Measurements from ENCODE around the gene FOXP4.
A peak's percentile ranks its signal among the peaks of the same experiment; 100 is the strongest.

FOXP4 gene

DNA sequence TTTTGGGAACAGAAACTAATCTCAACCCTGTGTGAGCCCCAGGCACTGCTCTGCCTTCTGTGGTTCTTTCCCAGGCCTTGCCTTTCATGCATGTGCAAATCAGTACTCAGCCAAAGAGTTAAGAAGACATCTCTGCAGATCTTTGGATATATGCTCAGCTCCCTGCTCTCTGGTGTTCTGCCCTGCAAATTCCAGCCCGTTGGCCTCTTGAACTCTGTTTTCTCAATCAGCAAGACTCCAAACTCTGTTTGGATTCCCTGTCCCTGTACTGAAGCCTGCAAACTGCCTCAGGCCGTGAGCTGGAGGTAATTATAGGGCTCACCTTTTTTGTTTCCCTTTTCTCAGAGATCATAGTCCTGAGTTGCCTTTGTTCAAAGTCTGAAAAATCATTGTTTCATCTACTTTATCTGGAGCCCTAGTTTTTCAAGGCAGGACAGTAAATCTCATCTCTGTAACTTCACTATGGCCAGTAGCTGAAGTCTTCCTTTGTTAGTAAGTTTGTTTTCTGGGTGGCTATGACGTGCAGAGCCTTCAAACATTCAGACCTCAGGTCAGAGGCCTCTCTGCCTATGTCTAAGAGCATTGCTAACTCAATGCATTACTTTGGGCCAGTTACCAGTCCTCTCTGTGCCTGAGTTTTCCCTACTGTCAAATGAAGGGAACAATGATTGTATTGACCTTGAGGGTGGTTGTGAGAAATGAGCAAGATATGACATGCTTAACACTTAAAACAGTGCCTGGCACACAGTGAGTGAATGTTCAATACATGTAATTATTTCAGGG, 76.2 kb downstream of the FOXP4 start:
- H3K4me3 ChIP-seq (ENCODE audit: low read depth, low read length), result no peak overlapping the region

DNA sequence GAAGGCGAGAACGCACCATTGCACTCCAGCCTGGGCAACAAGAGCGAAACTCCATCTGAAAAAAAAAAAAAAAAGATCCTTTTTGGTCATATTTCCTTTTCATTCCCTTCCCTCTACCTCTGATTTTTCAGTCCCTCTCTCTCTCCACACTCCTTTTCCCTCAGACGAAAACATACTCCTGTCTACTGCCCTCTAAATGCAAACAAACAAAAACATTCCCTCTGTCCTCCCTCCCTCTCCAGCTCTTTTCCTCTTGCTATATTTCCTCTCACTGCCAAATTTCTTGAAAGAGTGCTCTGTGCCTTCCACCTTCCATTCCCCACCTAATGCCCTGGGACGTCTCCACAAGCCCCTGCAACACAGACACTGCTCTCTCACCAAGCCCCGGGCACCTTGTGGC, 77.1 kb downstream of the FOXP4 start:
- no peak overlapping the region for H3K4me3 ChIP-seq (ENCODE audit: low read depth, low read length)

DNA sequence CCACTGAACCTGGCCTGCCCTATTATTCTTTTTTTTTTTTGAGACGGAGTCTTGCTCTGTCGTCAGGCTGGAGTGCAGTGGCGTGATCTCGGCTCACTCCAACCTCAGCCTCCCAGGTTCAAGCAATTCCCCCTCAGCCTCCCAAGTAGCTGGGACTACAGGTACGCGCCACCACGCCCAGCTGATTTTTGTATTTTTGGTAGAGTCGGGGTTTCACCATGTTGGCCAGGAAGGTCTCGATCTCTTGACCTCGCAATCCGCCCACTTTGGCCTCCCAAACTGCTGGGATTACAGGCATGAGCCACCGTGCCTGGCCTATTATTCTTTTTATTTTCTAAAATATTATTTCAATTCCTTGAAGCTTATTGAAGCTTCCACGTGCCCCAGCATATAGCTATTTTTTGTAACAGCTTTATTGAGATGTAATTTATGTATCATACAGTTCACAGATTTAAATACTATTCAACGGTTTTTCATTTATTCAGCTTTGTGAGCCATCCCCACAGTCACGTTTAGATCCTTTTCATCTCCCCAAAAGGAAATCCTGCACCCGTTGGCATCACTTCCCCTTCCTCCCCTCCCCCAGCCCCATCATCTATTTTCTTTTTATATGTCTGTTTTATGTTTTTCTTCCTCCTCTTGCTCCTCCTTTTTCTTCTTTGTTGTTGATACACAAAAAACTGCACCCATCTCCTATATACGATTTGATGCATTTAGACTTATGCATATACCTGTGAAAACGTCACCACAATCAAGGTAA, 78.6 kb downstream of the FOXP4 start:
- no peak overlapping the region for H3K4me3 ChIP-seq (ENCODE audit: low read depth, low read length)

DNA sequence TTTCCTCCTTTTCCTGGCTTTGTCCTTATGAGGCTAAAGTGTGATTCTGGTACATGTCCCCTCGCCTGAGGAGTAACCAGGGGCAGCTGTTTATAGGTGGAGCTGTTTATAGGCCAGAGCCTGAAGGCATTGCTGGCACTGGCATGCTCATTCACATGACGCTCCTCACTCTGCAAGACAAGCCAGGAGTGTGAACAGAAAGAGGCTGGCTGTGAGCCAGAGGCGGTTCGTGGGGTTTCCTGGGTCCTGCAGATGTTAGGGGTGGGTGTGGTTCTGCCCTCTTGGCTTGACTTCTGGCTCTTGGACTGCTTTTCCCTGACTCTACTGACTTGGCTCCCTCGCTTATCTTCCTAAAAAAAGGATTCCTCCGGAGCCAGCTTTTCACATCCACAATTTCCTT, 79.3 kb downstream of the FOXP4 start:
- no peak overlapping the region for H3K4me3 ChIP-seq (ENCODE audit: low read depth, low read length)

DNA sequence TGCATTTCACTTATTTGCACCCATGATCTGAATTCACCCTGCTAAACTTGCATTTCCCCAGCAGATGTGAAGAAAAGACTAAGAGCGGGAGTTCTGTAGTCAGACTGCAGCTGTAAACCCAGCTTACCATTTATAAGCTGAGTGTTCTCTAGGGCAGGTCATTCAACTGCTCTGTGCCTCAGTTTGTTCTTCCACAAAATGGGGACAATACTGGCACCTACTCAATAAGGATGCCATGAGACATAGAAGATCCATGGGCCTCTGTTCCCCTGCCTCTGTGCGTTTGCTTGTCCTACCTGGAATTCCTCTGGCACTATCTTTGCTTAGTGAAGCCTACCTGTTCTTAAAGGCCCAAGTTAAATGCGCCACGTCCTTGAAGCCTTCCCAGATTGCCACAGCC, 79.8 kb downstream of the FOXP4 start:
- no peak overlapping the region for H3K4me3 ChIP-seq (ENCODE audit: low read depth, low read length)

DNA sequence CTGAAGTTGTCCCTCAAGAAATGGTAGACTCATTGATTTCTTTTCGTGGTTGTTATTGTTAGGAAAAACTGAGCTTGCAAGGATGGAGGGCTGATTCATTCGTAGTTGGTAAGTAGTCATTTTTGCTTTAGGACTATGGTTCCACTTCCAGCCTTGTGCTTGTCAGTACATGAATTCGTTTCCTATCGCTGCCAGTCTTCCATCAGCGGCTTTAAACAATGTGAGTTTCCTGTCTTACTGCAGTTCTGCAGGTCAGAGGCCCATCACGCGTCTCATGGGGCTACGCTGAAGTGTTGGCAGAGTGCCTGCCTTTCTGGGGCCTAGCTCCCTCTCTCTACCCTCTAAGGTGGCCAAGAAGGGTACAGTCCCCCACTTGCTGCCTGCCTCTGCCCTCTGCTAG, 80.7 kb downstream of the FOXP4 start:
- no peak overlapping the region for H3K4me3 ChIP-seq (ENCODE audit: low read depth, low read length)

DNA sequence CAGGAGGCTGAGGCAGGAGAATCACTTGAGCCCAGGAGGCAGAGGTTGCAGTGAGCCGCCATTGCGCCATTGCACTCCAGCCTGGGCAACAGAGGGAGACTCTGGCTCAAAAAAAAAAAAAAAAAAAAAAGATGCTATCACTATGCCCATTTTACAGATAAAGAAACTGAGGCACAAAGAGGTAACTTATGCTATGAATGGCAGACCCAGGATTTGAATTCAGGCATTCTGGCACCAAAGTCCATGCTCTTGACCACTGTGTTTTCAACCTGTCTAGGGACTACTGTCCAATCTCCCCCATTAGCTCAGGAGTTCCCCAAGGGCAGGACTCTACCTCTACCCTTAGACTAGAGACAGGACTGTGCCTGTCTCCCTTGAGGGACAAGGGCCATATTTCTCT, 82.9 kb downstream of the FOXP4 start:
- no peak overlapping the region for H3K4me3 ChIP-seq (ENCODE audit: low read depth, low read length)

DNA sequence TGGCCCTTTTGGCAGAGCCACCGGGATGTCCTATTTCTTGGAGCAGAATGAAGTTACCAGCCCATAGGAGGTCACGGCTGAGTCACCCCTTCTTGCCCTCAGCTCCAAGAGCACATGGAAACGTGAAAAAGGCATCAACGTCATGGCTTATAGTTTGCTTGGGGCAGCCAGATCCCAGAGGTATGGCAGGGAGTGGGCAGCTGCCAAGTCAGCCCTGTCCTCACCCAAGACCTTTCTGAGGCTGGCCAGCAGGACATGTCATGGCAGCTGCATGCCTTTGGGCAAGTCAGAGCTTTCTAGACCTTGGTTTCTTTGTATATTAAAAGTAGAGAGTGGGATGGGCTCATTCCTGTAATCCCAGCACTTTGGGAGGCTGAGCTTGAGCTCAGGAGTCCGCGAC, 83.9 kb downstream of the FOXP4 start:
- H3K4me3 ChIP-seq (ENCODE audit: low read depth, low read length), result no peak overlapping the region

DNA sequence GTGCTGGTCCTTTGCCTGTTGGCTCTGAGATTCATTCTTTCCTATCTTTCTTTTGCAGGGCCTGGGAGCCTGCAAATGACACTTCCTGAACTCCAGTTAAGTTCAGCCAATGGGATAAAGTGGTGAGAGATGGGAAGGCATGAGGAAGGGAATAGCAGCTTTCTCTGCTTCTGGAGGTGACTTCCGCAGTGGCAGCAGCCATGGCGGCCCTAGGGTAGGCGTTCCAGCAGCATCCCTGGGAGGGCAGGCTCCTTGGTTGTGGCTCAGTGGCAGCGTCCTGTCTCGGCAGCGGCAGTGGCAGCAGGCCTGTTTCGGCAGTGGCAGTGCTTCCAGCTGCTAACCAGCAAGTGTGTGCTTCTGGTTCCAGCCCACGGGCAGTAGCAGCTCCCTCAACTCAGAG, 84.8 kb downstream of the FOXP4 start:
- H3K4me3 ChIP-seq (ENCODE audit: low read depth, low read length), result no peak overlapping the region

DNA sequence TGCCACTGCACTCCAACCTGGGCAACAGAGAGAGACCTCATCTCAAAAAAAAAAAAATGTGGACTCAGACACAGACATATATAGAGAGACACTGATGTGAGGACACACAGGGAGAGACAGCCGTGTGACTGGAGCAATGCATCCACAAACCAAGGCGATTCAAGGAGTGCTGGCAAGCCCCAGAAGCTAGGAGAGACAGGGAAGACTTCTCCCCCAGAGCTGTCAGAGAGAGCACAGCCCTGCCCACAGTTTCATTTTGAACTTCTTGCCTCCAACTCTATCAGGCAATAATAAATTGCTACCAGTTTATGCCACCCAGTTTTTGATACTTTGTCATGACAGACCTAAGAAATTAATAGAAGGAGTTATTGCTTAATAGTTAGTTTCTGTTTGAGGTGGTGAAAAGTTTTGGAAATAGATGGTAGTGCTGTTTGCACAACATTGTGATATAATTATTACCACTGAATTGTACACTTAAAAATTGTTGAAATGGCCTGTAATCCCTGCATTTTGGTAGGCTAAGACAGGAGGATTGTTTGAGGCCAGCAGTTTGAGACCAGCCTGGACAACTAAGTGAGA, 87.0 kb downstream of the FOXP4 start:
- H3K4me3 ChIP-seq (ENCODE audit: low read depth, low read length), result no peak overlapping the region

DNA sequence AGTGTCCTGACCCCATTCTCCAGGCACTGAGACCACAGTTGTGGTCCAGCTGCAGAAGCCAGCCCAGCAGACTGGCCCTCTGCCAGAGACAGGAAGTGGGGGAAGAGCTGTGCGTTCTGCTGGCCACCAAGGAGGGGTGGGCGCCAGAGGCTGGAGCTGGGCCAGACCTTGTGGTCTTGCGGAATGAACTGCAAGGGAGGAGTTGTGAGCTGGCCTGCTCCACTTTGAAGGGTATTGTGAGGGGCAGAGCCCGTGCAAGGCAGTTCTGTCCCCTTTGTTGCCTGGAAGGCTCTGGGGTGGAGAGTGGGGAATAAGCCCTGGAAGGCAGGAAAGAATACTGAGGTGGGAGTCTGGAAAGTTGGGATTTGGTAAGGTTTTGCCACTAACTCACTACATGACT, 88.5 kb downstream of the FOXP4 start:
- H3K4me3 ChIP-seq (ENCODE audit: low read depth, low read length), result no peak overlapping the region

DNA sequence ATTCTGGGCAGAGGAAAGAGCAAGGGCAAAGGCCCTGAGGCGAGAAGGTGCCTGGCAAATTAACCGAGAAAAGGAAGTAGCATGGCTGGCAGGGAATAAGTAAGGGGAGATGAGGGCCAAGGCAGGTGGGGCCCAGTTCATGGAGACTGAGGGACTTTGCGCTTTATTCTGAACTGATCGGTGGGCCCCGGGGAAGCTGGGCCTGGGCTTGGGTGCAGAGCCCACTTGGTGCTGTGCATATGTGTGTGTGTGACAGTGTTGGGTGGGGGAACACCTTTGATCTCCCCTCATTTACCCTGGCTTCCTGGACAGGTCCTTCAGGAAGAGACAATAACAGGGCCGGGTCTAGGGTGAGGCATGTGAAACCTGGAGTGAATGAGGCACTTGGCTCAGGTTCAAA, 89.2 kb downstream of the FOXP4 start:
- no peak overlapping the region for H3K4me3 ChIP-seq (ENCODE audit: low read depth, low read length)

DNA sequence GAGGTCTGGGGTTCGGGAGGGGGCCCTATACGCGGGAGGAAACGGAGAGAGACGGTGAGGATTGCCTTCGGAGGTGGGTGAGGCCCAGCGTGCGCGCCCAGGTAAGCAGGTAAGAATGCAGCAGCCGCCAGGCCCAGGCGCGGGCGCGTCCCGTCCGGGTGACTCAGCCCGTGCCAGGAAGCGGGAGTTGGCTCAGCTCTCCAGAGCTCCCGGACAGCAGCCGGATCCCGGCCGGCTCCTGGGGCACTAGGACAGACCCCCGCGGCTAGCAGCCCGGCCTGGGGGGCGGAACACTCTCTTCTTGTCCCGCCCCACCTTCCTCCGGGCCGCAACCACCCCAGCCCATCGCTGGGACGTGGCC, 90.6 kb downstream of the FOXP4 start:
- peak overlapping the region; percentile 28 for H3K4me3 ChIP-seq (ENCODE audit: low read depth, low read length)

DNA sequence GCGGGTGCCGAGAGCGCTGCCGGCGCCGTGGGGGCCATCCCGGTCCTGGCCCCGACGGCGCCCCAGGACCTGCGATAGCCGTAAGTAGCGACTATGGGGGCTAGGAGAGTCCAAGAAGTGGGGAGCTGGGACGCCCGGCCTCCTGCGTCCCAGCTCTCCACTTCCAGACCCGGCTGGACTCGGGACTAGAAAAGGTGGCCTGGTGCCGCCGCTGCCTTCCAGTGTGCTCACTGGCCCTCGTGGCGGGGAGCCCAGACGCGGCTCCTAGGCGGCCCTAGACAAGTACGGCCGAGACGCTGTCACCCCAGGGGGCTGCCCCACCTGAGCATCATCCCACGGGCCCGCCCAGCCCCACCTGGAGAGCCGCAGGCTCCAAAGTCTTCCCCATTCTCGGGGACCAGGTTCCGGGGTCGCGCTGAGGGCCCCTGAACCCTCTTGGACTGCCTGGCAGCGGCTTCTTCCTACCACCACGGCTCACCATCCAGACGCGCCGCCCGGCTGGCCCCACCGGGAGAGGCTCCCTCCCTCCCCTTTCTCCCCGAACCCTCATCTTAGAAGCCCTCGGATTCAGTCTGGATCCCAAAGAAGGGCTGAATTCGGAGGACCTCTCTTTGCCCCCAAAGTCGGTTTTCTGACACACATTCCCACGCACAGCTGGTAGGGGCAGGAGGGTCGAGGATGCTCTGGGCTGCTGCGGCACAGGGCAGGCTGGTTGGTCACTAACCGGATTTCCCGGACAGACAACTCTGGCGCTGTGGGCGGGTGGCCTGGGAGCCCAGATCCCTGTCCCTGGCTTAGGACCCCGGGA, 91.2 kb downstream of the FOXP4 start:
- H3K4me3 ChIP-seq (ENCODE audit: low read depth, low read length), result peak overlapping the region; percentile 28

DNA sequence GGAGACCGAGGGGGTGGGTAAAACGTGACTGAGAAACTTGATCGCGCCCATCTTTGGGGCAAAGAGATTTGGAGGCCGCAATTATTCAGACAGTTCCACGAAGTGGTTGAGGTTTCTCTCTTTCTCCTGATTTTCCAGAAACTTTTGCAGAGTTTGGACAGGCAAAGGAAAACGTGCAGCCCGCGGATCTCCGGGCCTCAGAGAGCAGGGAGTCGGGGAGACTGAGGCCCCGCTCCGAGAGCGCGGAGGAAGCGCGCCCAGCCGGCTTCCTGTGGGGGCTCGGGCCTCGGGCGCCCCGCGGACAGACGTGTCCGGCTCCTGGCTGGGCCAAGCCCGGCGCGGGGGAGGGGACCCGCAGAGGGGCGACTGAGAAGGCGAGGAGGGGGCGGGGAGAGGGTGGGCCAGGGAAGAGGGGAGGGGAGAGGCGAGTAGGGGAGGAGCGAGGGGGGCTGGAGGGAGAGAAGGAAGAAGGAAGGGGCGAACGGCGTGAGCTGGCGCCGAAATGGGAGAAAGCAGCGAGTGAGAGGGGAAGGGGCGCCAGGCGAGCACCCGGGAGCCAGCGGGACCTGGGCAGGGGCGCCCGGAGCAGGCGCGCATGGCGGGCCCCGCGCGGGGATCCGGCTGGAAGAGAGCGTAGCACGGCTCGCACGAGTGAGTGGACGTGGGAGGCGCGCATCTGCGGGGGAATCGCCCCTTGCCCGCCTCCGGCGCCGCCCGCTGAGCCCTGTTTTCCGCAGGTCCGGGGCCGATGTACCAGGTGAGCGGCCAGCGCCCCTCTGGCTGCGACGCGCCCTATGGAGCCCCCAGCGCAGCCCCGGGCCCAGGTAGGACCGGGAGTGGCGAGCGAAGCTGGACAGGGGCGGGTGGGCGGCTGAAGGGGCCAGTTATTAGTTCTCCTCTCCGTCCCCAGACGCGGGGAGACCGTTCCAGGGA, 92.1 kb downstream of the FOXP4 start, which contains the start of gene MDFI:
TSS of gene MDFI (plus strand) at position 467 of the 933 bp plus-strand sequence. CDS start at position 749, 282 bp downstream.
- H3K4me3 ChIP-seq (ENCODE audit: low read depth, low read length), result peak within 1 kb of the TSS; percentile 74

DNA sequence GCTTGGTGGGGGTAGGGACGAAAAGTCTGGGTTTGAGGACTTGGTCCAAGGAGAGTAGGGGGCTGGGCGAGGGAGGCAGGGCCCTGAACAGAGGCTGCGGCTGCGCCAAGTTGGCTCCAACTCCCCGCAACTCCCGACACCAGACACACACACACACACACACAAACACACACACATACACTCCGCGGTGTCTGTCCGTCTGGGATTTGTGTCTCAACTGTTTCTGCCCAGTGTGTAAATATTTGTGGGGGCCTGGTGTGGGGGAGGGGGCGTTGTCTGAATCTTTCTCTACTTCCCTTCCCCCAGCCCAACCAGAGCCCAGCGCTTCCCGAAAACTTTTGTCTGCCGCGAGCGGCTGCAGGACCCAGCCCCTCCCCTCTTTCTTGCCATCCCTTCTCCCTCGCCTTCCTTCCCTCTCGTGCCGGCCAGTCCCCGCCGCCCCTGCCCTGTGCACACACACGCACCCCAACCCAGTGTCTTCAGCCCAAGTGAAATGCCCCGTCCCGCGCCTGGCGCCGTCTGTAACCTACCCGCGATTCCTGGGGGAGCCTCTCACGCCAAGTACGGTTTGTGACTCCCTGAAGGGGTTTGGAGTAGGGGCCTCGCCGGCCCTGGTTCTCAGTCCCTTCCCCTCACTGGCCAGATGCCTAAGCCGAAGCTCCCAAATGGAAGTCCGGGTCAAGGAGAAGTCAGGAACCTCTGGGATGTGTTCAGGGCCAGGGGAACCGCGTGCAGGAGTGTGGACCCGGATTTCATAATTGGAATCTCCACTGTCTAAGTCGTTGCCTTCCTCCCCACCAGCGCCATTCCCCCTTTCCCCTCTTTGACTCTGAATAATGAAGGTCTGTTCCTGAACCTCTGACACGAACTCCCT, 93.0 kb downstream of the FOXP4 start:
- peak overlapping the region; percentile 74 for H3K4me3 ChIP-seq (ENCODE audit: low read depth, low read length)

DNA sequence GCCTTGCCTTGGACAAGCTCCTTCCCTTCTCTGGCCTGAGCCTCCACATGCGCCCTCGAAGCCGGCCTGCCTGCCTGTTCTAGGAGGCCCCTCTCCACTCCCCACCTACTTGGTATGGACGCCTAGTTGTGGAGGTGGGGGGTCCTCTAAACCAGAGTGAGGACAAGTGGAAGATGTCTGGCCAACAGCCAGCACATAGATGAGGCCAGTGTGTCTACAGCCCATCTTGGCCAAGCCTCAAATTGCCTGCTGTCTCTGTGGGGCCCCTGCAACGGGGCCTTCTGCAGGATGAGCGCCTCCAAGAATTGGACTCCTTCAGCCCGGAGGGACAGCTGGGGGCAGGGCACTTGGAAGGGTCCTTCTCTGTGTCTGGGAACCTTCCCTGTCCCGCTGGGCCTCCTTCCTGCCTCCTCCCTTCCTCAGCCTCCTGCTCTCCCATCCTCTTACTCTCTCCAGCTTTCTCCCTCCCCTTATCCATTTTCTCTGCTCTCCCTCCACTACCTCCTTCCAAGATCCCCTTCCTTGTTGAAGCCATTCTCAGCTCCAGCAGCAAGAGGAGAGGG, 93.7 kb downstream of the FOXP4 start:
- H3K4me3 ChIP-seq (ENCODE audit: low read depth, low read length), result peak overlapping the region; percentile 74

DNA sequence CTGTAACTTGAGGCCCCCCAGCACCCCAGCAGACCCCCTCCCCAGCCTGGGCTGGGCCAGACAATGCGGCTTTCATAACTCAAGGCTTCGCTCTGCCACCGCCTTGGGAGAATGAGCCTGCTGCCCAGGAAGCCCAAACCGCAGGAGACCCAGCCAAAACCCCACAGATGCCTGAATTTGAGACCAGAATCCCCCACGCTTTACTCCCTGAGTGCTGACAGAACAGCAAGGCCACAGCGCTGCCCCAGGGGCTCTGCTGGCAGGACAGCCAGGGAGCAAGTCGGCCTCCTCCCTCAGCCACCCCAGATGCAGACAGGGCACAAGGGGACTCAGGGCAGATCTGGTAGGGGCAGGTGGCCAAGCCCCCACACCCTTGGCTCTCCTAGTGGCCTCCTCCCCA, 94.2 kb downstream of the FOXP4 start:
- H3K4me3 ChIP-seq (ENCODE audit: low read depth, low read length), result no peak overlapping the region

Measured in iPS-11a (cell line).